SK-N-SH (cell line): ENCODE measurements around the gene MYL12B. TPM values are rescaled to one million over a fixed set of nuclear protein-coding genes. Genes with fewer than 3 reads are reported as not detected.

Source experiments
- CTCF ChIA-PET: fragments of 300-600, 350-600 bp; formaldehyde crosslinking; extraction: SDS; loops from one replicate; lab custom pipeline; 2021; lab: Yijun Ruan, JAX
- POLR2A ChIA-PET: fragments of 350-600 bp; sonication (Branson Sonifier 250); formaldehyde crosslinking; extraction: SDS; loops from one replicate; lab custom pipeline; 2020; ENCODE audit warnings: antibody characterized with exemption, inconsistent platforms; lab: Yijun Ruan, JAX
- DNase-seq: peaks from one replicate; pipeline ENCODE4 v3.0.0; 2012
- H2AFZ ChIP-seq: fragments of 200-600 bp; sonication (generic); 2 replicates; pipeline ENCODE4 v1.8.1; 2016; ENCODE audit warnings: antibody characterized with exemption, mild to moderate bottlenecking, low read depth
- H3F3A ChIP-seq: fragments of 200-600 bp; sonication (generic); replicated peaks from 2 replicates; pipeline ENCODE3; 2016; ENCODE audit warnings: antibody characterized with exemption, mild to moderate bottlenecking; ENCODE audit not compliant: insufficient read depth
- H3K27ac ChIP-seq, 2 experiments: fragments of 200-500 bp in 1 of 2; fragments of 200-600 bp in 1 of 2; sonication (Bioruptor generic) in 1 of 2; sonication (generic), shearing (Covaris generic) in 1 of 2; 2 replicates each; pipeline versions ENCODE4 v1.5.1 to v1.6.1; 2014 to 2016; ENCODE audit warnings: low read depth in 2 of 2, inconsistent platforms in 1 of 2, low read length in 1 of 2, mild to moderate bottlenecking in 1 of 2, mixed read lengths in 1 of 2
- H3K27me3 ChIP-seq: fragments of 200-600 bp; sonication (generic), shearing (Covaris generic); 2 replicates; pipeline ENCODE4 v1.6.1; 2016; ENCODE audit warnings: mixed run types; ENCODE audit not compliant: insufficient read depth
- H3K36me3 ChIP-seq, 2 experiments: fragments of 200-500 bp in 1 of 2; fragments of 200-600 bp in 1 of 2; sonication (Bioruptor generic) in 1 of 2; sonication (generic) in 1 of 2; replicated peaks in 1 of 2; 2 replicates each; pipeline versions ENCODE3 to v1.5.1; 2014 to 2016; ENCODE audit warnings: low read length in 1 of 2, mild to moderate bottlenecking in 1 of 2; ENCODE audit not compliant: insufficient read depth in 2 of 2, control insufficient read depth in 1 of 2
- H3K4me1 ChIP-seq, 2 experiments: fragments of 200-500 bp in 1 of 2; fragments of 200-600 bp in 1 of 2; sonication (Bioruptor generic) in 1 of 2; sonication (generic), shearing (Covaris generic) in 1 of 2; 2 replicates each; pipeline versions ENCODE4 v1.5.1 to v1.6.1; 2014 to 2016; ENCODE audit warnings: low read depth in 1 of 2, low read length in 1 of 2, mixed run types in 1 of 2; ENCODE audit not compliant: insufficient read depth in 2 of 2, control insufficient read depth in 1 of 2
- H3K4me2 ChIP-seq: fragments of 200-600 bp; sonication (generic), shearing (Covaris generic); 2 replicates; pipeline ENCODE4 v1.6.1; 2017; ENCODE audit warnings: mixed run types
- H3K4me3 ChIP-seq, 2 experiments: fragments of 200-500 bp in 1 of 2; fragments of 200-600 bp in 1 of 2; sonication (Bioruptor generic) in 1 of 2; sonication (generic), shearing (Covaris generic) in 1 of 2; 2 replicates each; pipeline versions ENCODE4 v1.5.1 to v1.8.1; 2014 to 2016; ENCODE audit warnings: low read depth in 2 of 2, inconsistent platforms in 1 of 2, low read length in 1 of 2, mild to moderate bottlenecking in 1 of 2, mixed read lengths in 1 of 2, moderate library complexity in 1 of 2
- H3K79me2 ChIP-seq: fragments of 200-600 bp; sonication (generic); 2 replicates; pipeline ENCODE4 v1.8.1; 2017; ENCODE audit warnings: mild to moderate bottlenecking; ENCODE audit not compliant: insufficient read depth
- H3K9ac ChIP-seq: fragments of 200-600 bp; sonication (generic); 2 replicates; pipeline ENCODE4 v1.6.1; 2017; ENCODE audit warnings: mixed run types
- H3K9me2 ChIP-seq: fragments of 200-600 bp; sonication (generic); 2 replicates; pipeline ENCODE4 v1.6.1; 2017; ENCODE audit warnings: mixed run types
- H3K9me3 ChIP-seq: fragments of 200-600 bp; sonication (generic); 2 replicates; pipeline ENCODE4 v1.6.1; 2017; ENCODE audit warnings: mixed run types, mild to moderate bottlenecking, moderate library complexity
- H4K20me1 ChIP-seq: fragments of 200-600 bp; sonication (generic); 2 replicates; pipeline ENCODE4 v1.6.1; 2017; ENCODE audit warnings: mild to moderate bottlenecking, mixed run types; ENCODE audit not compliant: insufficient read depth
- ELF1 ChIP-seq: IDR thresholded peaks from 2 replicates; pipeline ENCODE4 v1.4.0; 2012
- FOXJ3 ChIP-seq: sonication (generic); formaldehyde crosslinking; IDR thresholded peaks from 2 replicates; pipeline ENCODE4 v1.5.1; 2020; ENCODE audit warnings: mild to moderate bottlenecking, missing genetic modification reagents
- FOXM1 ChIP-seq: IDR thresholded peaks from 2 replicates; pipeline ENCODE4 v1.4.0; 2012; ENCODE audit warnings: low read depth, mild to moderate bottlenecking
- GATA2 ChIP-seq: sonication (generic); formaldehyde crosslinking; IDR thresholded peaks from 2 replicates; pipeline ENCODE4 v1.5.0; 2020; ENCODE audit warnings: mild to moderate bottlenecking, missing genetic modification reagents
- MXI1 ChIP-seq: IDR thresholded peaks from 2 replicates; pipeline ENCODE4 v1.6.1; 2012; ENCODE audit warnings: mild to moderate bottlenecking, low read depth, low read length, improper control_type of control experiment
- RCOR1 ChIP-seq: fragments of 150-350 bp; IDR thresholded peaks from 2 replicates; pipeline ENCODE4 v1.6.1; 2017; ENCODE audit warnings: antibody characterized with exemption, low read length
- RFX5 ChIP-seq: IDR thresholded peaks from 2 replicates; pipeline ENCODE4 v1.6.1; 2012; ENCODE audit warnings: mild to moderate bottlenecking, improper control_type of control experiment, low read length
- TAF1 ChIP-seq: IDR thresholded peaks from 2 replicates; pipeline ENCODE4 v1.6.1; 2012; ENCODE audit warnings: low read depth, mild to moderate bottlenecking, low read length, moderate library complexity, borderline replicate concordance
- YY1 ChIP-seq: IDR thresholded peaks from 2 replicates; pipeline ENCODE4 v1.4.0; 2012; ENCODE audit warnings: low read depth, mild to moderate bottlenecking
- WGBS: methylation state at CpG from one replicate; pipeline ENCODE4 v1.1.6; 2017; ENCODE audit warnings: low lambda C conversion rate; 5-methylcytosine and 5-hydroxymethylcytosine counted together
- polyA plus RNA-seq, 3 experiments: library from polyadenylated mRNA; depleted of rRNA; stranded (reverse); fragments of >200 nt; gene quantifications; 2 replicates each; pipeline ENCODE4 v1.2.3, GENCODE V29; 2012
- TF ChIP-seq, protein P1 (sequence below): fragments of 200-600 bp; sonication (generic); IDR thresholded peaks from 2 replicates; pipeline ENCODE4 v1.6.1; 2017; ENCODE audit warnings: antibody characterized with exemption, mild to moderate bottlenecking, moderate library complexity
- TF ChIP-seq, protein P2 (sequence below): IDR thresholded peaks from 2 replicates; pipeline ENCODE4 v1.4.0; 2012; ENCODE audit warnings: low read depth, borderline replicate concordance

Gene MYL12B
- polyA plus RNA-seq, 1 of the 3 experiments (the other 2 are of a cell fraction), result 555 TPM

DNA sequence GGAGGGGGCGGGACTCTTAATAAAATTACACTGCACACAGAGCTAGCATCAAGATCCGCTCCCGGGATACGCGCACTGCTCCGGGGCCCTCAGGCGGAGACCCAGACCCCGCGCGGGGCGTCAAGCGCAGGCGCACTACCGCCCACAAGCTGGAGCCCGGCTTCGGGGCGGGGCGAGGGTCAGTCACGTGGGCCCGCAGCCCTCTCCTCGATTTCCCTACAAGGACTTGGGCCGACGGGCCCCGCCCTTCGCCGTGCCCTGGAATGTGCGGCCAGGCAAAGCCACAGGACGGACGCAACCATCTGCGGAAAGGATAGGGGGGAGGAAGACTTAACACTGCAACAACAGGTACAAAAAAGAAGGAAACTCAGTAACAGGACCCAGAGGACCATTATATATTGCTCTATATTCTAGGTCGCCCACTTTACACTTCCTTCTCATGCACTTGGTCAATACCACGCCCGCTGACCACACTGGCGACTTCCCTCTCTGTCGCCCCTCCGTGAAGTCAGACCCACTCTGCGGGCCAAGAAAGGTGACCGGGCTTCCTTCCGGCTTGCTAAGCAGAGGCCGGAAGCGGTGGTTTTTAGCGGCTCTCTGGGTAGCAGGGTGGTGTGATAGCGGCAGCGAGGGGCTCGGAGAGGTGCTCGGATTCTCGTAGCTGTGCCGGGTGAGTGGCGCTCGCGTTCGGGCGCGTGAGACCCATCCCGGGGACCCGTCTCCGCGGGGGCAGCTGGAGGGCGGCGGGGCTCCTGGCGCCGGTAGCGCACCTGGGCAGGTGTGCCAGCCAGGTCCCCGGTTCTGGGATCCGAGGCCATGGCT, 14.5 kb upstream of the MYL12B start, which contains the start of gene MYL12A (continued):
- TF ChIP-seq, protein P1, sequence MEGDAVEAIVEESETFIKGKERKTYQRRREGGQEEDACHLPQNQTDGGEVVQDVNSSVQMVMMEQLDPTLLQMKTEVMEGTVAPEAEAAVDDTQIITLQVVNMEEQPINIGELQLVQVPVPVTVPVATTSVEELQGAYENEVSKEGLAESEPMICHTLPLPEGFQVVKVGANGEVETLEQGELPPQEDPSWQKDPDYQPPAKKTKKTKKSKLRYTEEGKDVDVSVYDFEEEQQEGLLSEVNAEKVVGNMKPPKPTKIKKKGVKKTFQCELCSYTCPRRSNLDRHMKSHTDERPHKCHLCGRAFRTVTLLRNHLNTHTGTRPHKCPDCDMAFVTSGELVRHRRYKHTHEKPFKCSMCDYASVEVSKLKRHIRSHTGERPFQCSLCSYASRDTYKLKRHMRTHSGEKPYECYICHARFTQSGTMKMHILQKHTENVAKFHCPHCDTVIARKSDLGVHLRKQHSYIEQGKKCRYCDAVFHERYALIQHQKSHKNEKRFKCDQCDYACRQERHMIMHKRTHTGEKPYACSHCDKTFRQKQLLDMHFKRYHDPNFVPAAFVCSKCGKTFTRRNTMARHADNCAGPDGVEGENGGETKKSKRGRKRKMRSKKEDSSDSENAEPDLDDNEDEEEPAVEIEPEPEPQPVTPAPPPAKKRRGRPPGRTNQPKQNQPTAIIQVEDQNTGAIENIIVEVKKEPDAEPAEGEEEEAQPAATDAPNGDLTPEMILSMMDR, result no peak
- no peak for TF ChIP-seq FOXM1
- 0 out of 2 replicates have a peak, but pooled peaks have one; percentile 44 for TF ChIP-seq YY1
- TF ChIP-seq FOXJ3 (CRISPR knock-in tag), result no peak
- no peak; the same call in 1 of the 2 replicates for TF ChIP-seq RCOR1
- peak; percentile 86 for TF ChIP-seq ELF1
- TF ChIP-seq, protein P2, sequence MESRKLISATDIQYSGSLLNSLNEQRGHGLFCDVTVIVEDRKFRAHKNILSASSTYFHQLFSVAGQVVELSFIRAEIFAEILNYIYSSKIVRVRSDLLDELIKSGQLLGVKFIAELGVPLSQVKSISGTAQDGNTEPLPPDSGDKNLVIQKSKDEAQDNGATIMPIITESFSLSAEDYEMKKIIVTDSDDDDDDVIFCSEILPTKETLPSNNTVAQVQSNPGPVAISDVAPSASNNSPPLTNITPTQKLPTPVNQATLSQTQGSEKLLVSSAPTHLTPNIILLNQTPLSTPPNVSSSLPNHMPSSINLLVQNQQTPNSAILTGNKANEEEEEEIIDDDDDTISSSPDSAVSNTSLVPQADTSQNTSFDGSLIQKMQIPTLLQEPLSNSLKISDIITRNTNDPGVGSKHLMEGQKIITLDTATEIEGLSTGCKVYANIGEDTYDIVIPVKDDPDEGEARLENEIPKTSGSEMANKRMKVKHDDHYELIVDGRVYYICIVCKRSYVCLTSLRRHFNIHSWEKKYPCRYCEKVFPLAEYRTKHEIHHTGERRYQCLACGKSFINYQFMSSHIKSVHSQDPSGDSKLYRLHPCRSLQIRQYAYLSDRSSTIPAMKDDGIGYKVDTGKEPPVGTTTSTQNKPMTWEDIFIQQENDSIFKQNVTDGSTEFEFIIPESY, result no peak
- TF ChIP-seq GATA2 (CRISPR knock-in tag), result no peak
- TF ChIP-seq TAF1, result peak; percentile 97
- no peak for TF ChIP-seq RFX5
- peak; percentile 16; the same call in 1 of the 2 replicates for TF ChIP-seq MXI1
- TF ChIP-seq, all 33 proteins: peak for 17

- Histone ChIP-seq H3K4me1 (peaks cover 10 to 25% of the 10 kb centered on the region in 2 experiments; a peak in 3 of 4 replicates), H4K20me1 (peaks cover 16% of the 10 kb centered on the region), H3K4me3 (peak overlapping the region; percentile 96 to 100), H2AFZ (no peak overlapping the region), H3K36me3 (peaks cover 13 to 21% of the 10 kb centered on the region in 2 experiments), H3F3A (peaks cover 53% of the 10 kb centered on the region), H3K9ac (peak overlapping the region; percentile 97), H3K9me2 (no peaks in the 10 kb centered on the region), H3K79me2 (peaks cover 66% of the 10 kb centered on the region), H3K4me2 (peak overlapping the region; percentile 83), H3K9me3 (no peaks in the 10 kb centered on the region), H3K27ac (peak overlapping the region; percentile 94 to 98), H3K27me3 (no peaks in the 10 kb centered on the region)
- CTCF ChIA-PET, result interaction anchor here (1.1 to 3.4 kb wide), 4 partner anchors 13 to 346 kb away, joined by 3 to 38 read pairs (median 6); partner anchors contain the start of gene MYL12B
- WGBS, result under 1% methylated on average over 20 of the region's 22 CpGs
- no peak for TF ChIP-seq MXI1
- 0 out of 2 replicates have a peak, but pooled peaks have one; percentile 13 for TF ChIP-seq YY1
- TF ChIP-seq FOXJ3 (CRISPR knock-in tag), result no peak
- TF ChIP-seq TAF1, result no peak
- no peak for DNase-seq
- POLR2A ChIA-PET, result interaction anchor here (0.7 to 0.8 kb wide), 2 partner anchors 13 to 28 kb away, joined by 3 to 4 read pairs; partner anchors contain the start of genes MYL12B and MYOM1
Observed at GRCh38 chr18:3248062-3248657, 13.8 kb upstream of the MYL12B start.
